Activated CD8-positive, alpha-beta T cell treated with anti-CD3 and anti-CD28 coated beads, Interleukin-2, amount 10 ng/mL, durations not matched to agents 7 days and 5 days (primary cell): Measurements from ENCODE around the gene ING5. TPM values are rescaled to one million over a fixed set of nuclear protein-coding genes. Genes with fewer than 3 reads are reported as not detected.
A peak's percentile ranks its signal among the peaks of the same experiment; 100 is the strongest.

Source experiments
- ATAC-seq: fragments of 150-1000 bp; cut with Tn5 transposase; one replicate; pipeline ENCODE4 v1.10.0; 2021; ENCODE audit warnings: moderate library complexity
- CTCF ChIA-PET: fragments of 350-600 bp; sonication (Branson Sonifier 250); formaldehyde crosslinking; loops from one replicate; lab custom pipeline; 2021; ENCODE audit warnings: antibody characterized with exemption; lab: Charles Lee
- POLR2A ChIA-PET: fragments of 350-600 bp; sonication (Branson Sonifier 250); formaldehyde crosslinking; loops from one replicate; lab custom pipeline; 2021; ENCODE audit warnings: antibody characterized with exemption; lab: Charles Lee
- DNase-seq: peaks from one replicate; pipeline ENCODE4 v3.0.0-alpha.2; 2020
- H3K27ac Mint-ChIP-seq: one replicate; pipeline ENCODE4 v1.8.0; 2021; ENCODE audit warnings: mild to moderate bottlenecking, mixed read lengths
- H3K27me3 Mint-ChIP-seq: one replicate; pipeline ENCODE4 v1.8.0; 2021; ENCODE audit warnings: low read depth, mixed read lengths
- H3K36me3 Mint-ChIP-seq: one replicate; pipeline ENCODE4 v1.8.0; 2021; ENCODE audit warnings: low read depth, mixed read lengths
- H3K4me1 Mint-ChIP-seq: one replicate; pipeline ENCODE4 v1.8.0; 2021; ENCODE audit warnings: low read depth, mixed read lengths
- H3K4me3 Mint-ChIP-seq: one replicate; pipeline ENCODE4 v1.8.0; 2021; ENCODE audit warnings: mild to moderate bottlenecking, mixed read lengths
- H3K9me3 Mint-ChIP-seq: one replicate; pipeline ENCODE4 v1.8.0; 2022; ENCODE audit warnings: mixed read lengths; ENCODE audit not compliant: insufficient read depth
- total RNA-seq, 2 experiments: library from RNA; stranded (reverse); gene quantifications; one replicate each; pipeline ENCODE4 v1.2.3, GENCODE V29; 2021

Gene ING5
- total RNA-seq, 2 experiments from 2014 or later: 36.7 to 38.5 TPM

- peaks cover 2% of the 10 kb centered on the region for H3K4me1 Mint-ChIP-seq
- H3K4me3 Mint-ChIP-seq: no peak overlapping the region
- H3K9me3 Mint-ChIP-seq: peaks cover 7% of the 10 kb centered on the region
- H3K36me3 Mint-ChIP-seq: no peaks in the 10 kb centered on the region
- peaks cover 2% of the 10 kb centered on the region for H3K27me3 Mint-ChIP-seq
- no peak overlapping the region for H3K27ac Mint-ChIP-seq
- ATAC-seq (no peak), DNase-seq (no peak)
- ChIA-PET POLR2A (no interaction called here), CTCF (no interaction called here)
These were observed 75.4 kb downstream of the ING5 start for GRCh38 chr2:241777170-241777685.

GRCh38 chr2:241777686-241778627 lies 76.1 kb downstream of the ING5 start:
- ATAC-seq: no peak
- POLR2A ChIA-PET: interaction anchor here (0.6 kb wide), 1 partner anchor 47 kb away, joined by 4 read pairs; no protein-coding TSS in a partner anchor
- no peak overlapping the region for H3K4me3 Mint-ChIP-seq
- peaks cover 2% of the 10 kb centered on the region for H3K27me3 Mint-ChIP-seq
- peaks cover 1% of the 10 kb centered on the region for H3K4me1 Mint-ChIP-seq
- H3K36me3 Mint-ChIP-seq: no peaks in the 10 kb centered on the region
- peak; percentile 12 for DNase-seq
- CTCF ChIA-PET: no interaction called here
- peaks cover 10% of the 10 kb centered on the region for H3K9me3 Mint-ChIP-seq
- no peak overlapping the region for H3K27ac Mint-ChIP-seq

Other genes starting within 250 kb of the ING5 start
- 100 to 1,000 TPM; 114 to 132 TPM for gene STK25, start 193.5 kb upstream of the ING5 start, total RNA-seq
- gene BOK, start 143.3 kb upstream of the ING5 start, total RNA-seq: not detected
- 10 to 100 TPM; 32.3 to 37.4 TPM for gene THAP4, start 64.9 kb upstream of the ING5 start, total RNA-seq
- 10 to 100 TPM; 81.2 to 94.6 TPM for gene ATG4B, start 64.3 kb upstream of the ING5 start, total RNA-seq
- gene DTYMK, start 15.2 kb upstream of the ING5 start, total RNA-seq: 100 to 1,000 TPM; 101 to 103 TPM
- 10 to 100 TPM; 26.3 to 28.0 TPM for gene D2HGDH, start 32.6 kb downstream of the ING5 start, total RNA-seq
- under 1 TPM; 0.34 TPM for gene GAL3ST2, start 74.8 kb downstream of the ING5 start, total RNA-seq
- gene NEU4, start 107.2 kb downstream of the ING5 start, total RNA-seq: under 1 TPM; 0.31 to 0.45 TPM
- gene PDCD1, start 156.9 kb downstream of the ING5 start, total RNA-seq: 1 to 10 TPM; 2.4 to 2.5 TPM
- not detected for gene RTP5, start 167.7 kb downstream of the ING5 start, total RNA-seq